Astrocyte (in vitro differentiated cells and primary cell): Measurements from ENCODE around the gene PSMD14.

Experiments
- CTCF ChIP-seq: IDR thresholded peaks from 2 replicates; pipeline ENCODE4 v1.5.1; 2011; ENCODE audit warnings: low read depth, mild to moderate bottlenecking, inconsistent platforms, low read length, moderate library complexity; ENCODE audit not compliant: insufficient read depth
- EZH2 ChIP-seq: IDR thresholded peaks from 2 replicates; pipeline ENCODE4 v1.6.1; 2012; ENCODE audit warnings: mild to moderate bottlenecking, low read length, inconsistent platforms; ENCODE audit not compliant: insufficient read depth

GRCh38 chr2:161312996-161313395, 4.8 kb downstream of the PSMD14 start:
- TF ChIP-seq CTCF (no peak), EZH2 (no peak)
